Sciatic nerve (tissue), 2 donors: ENCODE measurements around the gene CEP72. TPM values are rescaled to one million over a fixed set of nuclear protein-coding genes. Genes with fewer than 3 reads are reported as not detected.
A peak's percentile ranks its signal among the peaks of the same experiment; 100 is the strongest.
"Not testable (repeated sequence)": the region's sequence is repeated elsewhere in the genome, so short reads cannot be mapped to it uniquely, and the experiment has no call there.

Experiments
- ATAC-seq: fragments of 200-7000 bp; cut with Tn5 transposase; one replicate; pipeline ENCODE4 v1.9.1; 2020; ENCODE audit warnings: mild to moderate bottlenecking, moderate library complexity
- DNase-seq: peaks from one replicate; pipeline ENCODE4 v3.0.0-alpha.2; 2020; ENCODE audit warnings: low spot score
- intact Hi-C: fragments of 100-400 bp; cut with DNase I; formaldehyde crosslinking; loops from one replicate; pipeline ENCODE4 v1.14.2; 2022
- total RNA-seq: library from RNA; stranded (reverse); fragmentation: NEBNext Ultra II Directional; extraction: Animal tissue kit (Norgen Biotek cat#: 25700); gene quantifications from one replicate; pipeline ENCODE4 v1.2.1, GENCODE V29; 2021
- donor health status: DM: no; HTN: no; CAD: no.
- donor health status: DM: no; HTN: no; CAD: no.

The CEP72 gene
- total RNA-seq, 1 donor from 2014 or later, result 7.5 TPM

GRCh38 chr5:675111-675870 is 63.2 kb downstream of the CEP72 start:
- intact Hi-C loops, result no loop called here
- peak; percentile 46 for DNase-seq
- ATAC-seq, result no peak

- intact Hi-C loops, result no loop called here
- DNase-seq (peak; percentile 53), ATAC-seq (no peak)
These were observed 63.9 kb downstream of the CEP72 start for GRCh38 chr5:675871-676698.

- peak; percentile 35 for DNase-seq
- ATAC-seq, result no peak
- intact Hi-C loops, result no loop called here
These were observed 64.5 kb downstream of the CEP72 start for GRCh38 chr5:676699-677076.

- DNase-seq (peak; percentile 52), ATAC-seq (no peak)
- intact Hi-C loops, result no loop called here
These were observed 65.3 kb downstream of the CEP72 start for GRCh38 chr5:677131-678101.

- ATAC-seq, intact Hi-C loops: not testable (repeated sequence)
- DNase-seq, result peak; percentile 45
These were observed 66.4 kb downstream of the CEP72 start for GRCh38 chr5:678521-678920.

- ATAC-seq, intact Hi-C loops: not testable (repeated sequence)
- peak; percentile 49 for DNase-seq
These were observed 67.2 kb downstream of the CEP72 start for GRCh38 chr5:679166-679895.

- intact Hi-C loops, ATAC-seq, DNase-seq: not testable (repeated sequence)
These were observed 68.1 kb downstream of the CEP72 start for GRCh38 chr5:680118-680795.

GRCh38 chr5:680836-681235 is 68.7 kb downstream of the CEP72 start:
- ATAC-seq, intact Hi-C loops, DNase-seq: not testable (repeated sequence)

- peak; percentile 50 for DNase-seq
- intact Hi-C loops, ATAC-seq: not testable (repeated sequence)
These were observed 69.4 kb downstream of the CEP72 start for GRCh38 chr5:681317-682191.

GRCh38 chr5:682216-682615 is 70.1 kb downstream of the CEP72 start:
- ATAC-seq, DNase-seq, intact Hi-C loops: not testable (repeated sequence)

- DNase-seq, intact Hi-C loops, ATAC-seq: not testable (repeated sequence)
These were observed 70.7 kb downstream of the CEP72 start for GRCh38 chr5:682651-683358.

GRCh38 chr5:683551-684481 is 71.7 kb downstream of the CEP72 start:
- intact Hi-C loops, result no loop called here
- DNase-seq, result no peak
- no peak for ATAC-seq

- no peak for ATAC-seq
- intact Hi-C loops, result no loop called here
- no peak for DNase-seq
These were observed 72.6 kb downstream of the CEP72 start for GRCh38 chr5:684751-685216.

GRCh38 chr5:685262-686171 is 73.4 kb downstream of the CEP72 start:
- intact Hi-C loops, result no loop called here

More at GRCh38 chr5:685262-686171, 73.4 kb downstream of the CEP72 start:
- DNase-seq (no peak), ATAC-seq (no peak)
